GM19397 (cell line): ENCODE data around the gene MAP2K5.

ENCODE experiments used
- ATAC-seq: cut with Tn5 transposase; IDR thresholded peaks from one replicate; pipeline ENCODE4 v1.9.1; 2021; ENCODE audit warnings: mild to moderate bottlenecking, moderate library complexity; ENCODE audit not compliant: unreplicated experiment

Gene MAP2K5

GRCh38 chr15:67521029-67521782, 21.3 kb upstream of the MAP2K5 start, which contains the start of gene C15orf61:
TSS of gene C15orf61 (plus strand) at chr15:67521131. CDS start at chr15:67521249, 118 bp downstream.
- peak; percentile 74 for ATAC-seq

DNA sequence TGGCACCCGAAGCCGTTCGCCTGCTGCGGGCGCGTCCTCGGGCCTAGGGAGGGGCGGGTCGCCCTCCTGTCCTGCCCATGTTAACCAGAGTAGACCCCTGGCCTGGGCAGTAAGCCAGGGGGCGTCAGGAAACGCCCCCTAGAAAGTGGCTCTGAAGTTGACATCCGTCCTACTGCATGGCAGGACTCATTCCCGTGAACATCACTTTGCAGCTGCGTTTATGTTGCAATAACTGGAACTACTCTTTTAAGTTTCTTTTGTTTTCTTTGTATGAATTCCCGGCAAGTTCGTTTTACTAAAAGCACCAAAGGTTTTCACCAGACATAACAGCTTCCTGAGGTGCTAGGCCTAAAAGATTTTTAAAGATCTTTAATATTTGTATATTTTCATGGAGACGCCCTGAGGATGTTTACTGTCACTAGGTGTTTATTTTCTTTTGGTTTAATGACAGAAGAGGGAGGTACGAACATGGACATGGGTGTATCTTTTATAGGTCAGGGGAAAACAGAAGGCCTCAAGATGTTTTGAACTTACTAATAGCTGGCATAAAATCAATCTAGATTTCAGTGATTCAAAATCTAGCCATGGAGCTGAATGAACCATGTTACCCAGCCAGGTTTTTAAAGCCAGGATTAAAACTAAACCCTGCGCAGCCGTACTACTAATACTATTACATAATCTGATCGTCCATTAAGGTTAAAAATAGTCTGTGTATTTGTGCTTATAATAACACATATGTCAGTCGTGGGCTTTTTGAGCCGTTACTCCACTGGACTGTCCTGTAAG, 20.5 kb upstream of the MAP2K5 start:
- ATAC-seq = no peak

DNA sequence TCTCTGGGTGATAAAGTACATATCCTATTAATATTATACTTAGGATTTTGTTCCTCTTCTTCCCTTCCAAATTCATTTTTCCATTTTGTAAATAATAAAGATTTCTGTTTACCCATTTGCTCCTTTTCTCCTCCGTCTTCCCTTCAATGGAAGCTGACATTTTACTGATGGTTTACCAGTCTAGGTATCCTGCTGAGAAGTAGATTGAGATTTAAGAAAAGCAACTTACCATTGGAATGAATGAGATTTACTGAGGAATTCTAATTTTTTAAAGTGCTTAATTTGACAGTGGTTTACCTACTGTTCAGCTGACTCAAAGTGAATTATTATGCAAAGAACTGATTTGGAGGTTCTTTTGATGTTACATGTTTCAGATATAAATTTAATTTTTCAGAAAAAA, 19.2 kb upstream of the MAP2K5 start:
- ATAC-seq = no peak

GRCh38 chr15:67524235-67524634, 18.3 kb upstream of the MAP2K5 start:
- no peak for ATAC-seq

GRCh38 chr15:67528513-67528912, 14.0 kb upstream of the MAP2K5 start:
- no peak for ATAC-seq

DNA sequence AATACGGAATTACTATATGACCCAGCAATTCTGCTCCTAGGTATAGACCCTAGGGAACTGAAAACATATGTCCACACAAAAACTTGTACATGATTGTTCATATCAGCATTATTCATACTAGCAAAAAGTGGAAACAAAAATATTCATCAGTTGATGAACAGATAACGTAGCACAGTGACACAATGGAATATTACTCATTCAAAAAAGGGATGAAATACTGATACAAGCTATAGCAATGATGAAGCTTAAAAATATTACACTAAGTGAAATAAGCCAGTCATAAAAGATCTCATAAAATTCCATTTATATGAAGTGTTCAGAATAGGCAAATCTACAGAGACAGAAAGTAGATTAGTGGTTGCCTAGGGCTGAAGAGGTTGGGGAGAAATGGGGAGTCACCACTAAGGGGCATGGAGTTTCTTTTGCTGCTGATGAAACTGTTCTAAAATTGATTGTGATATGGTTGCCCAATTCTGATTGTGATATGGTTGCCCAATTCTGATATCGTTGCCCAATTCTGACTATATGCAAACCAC, 11.1 kb upstream of the MAP2K5 start:
- no peak for ATAC-seq

- no peak for ATAC-seq
Observed at GRCh38 chr15:67533873-67534272, 8.6 kb upstream of the MAP2K5 start.

DNA sequence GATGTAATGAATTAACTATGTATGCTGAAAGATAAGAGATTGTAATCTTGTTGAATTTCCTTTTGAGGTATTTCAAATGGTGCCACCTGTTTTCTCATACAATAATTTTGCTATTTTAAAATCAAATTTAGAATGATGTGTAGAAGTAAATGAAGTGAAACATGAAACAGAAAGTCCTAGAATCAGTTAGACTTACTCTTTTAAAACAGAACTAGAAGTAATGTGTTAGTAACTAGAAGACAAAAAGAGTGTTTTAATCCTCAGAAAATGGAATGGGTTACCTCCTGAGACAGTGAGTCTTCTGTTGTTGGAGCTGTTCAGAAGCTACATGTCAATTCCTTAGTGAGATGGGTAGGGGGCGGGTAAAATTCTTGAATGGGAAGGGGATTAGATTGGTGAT, 8.1 kb upstream of the MAP2K5 start:
- ATAC-seq = no peak

- no peak for ATAC-seq
Observed at GRCh38 chr15:67537771-67538170, 4.7 kb upstream of the MAP2K5 start.

DNA sequence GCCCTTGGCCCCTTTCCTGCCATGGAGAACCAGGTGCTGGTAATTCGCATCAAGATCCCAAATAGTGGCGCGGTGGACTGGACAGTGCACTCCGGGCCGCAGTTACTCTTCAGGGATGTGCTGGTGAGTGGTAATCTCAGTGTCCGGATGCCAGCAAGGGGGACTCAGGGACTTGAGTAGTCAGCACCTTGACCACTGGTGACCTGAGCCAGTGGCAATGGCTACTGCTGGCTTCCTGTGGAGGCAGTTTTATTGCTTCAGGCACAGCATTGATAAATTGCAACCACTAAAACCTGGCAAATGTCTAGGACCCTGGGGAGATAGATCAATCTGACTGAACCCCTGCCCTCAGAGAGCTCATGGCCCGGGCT, 830 bp downstream of the MAP2K5 start:
- no peak for ATAC-seq

GRCh38 chr15:67544475-67544874, 2.0 kb downstream of the MAP2K5 start:
- ATAC-seq = no peak

DNA sequence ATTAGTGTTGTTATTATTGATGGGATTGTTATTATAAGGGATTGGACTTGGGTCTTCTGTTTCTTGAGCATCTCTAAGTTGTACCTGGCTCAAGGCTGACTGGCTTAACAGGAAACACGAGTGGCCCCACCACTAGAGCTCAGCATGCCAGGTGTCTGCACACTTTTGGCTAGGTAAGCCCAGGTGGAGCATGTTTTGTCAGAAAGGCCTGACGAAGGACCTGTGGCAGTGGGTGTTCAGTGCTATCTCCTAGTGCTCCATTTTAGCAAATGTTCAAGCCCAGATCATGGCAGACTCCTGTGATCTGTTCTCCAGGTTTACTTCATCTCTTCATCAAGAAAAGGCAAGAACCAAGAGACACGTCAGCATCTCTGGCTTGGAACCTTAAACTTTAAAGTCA, 3.4 kb downstream of the MAP2K5 start:
- ATAC-seq = no peak

DNA sequence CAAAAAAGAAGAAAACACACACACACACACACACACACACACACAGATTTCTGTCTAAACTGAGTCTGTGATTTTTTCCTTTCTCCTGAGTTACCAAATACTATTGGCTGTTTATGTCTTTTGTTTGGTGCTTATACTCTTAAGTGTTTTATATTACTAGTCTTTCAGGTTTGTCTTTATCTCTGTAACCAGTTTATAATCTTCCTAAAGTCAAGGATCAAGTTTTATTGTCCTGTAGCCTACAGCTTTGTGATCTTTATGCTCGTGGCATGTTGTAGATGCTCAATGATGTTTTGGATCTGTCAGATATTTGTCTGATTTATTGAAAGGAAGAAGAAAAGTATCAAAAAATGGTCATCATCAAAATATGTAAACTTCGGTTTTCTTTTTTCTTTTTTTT, 4.6 kb downstream of the MAP2K5 start:
- ATAC-seq = no peak

- no peak for ATAC-seq
Observed at GRCh38 chr15:67547836-67548235, 5.3 kb downstream of the MAP2K5 start.

- no peak for ATAC-seq
Observed at GRCh38 chr15:67548236-67548852, 5.8 kb downstream of the MAP2K5 start.

- no peak for ATAC-seq
Observed at GRCh38 chr15:67548862-67549651, 6.6 kb downstream of the MAP2K5 start.

- no peak for ATAC-seq
Observed at GRCh38 chr15:67549736-67550135, 7.2 kb downstream of the MAP2K5 start.

GRCh38 chr15:67550522-67550921, 8.0 kb downstream of the MAP2K5 start:
- ATAC-seq = no peak

GRCh38 chr15:67551207-67551743, 8.8 kb downstream of the MAP2K5 start:
- no peak for ATAC-seq

DNA sequence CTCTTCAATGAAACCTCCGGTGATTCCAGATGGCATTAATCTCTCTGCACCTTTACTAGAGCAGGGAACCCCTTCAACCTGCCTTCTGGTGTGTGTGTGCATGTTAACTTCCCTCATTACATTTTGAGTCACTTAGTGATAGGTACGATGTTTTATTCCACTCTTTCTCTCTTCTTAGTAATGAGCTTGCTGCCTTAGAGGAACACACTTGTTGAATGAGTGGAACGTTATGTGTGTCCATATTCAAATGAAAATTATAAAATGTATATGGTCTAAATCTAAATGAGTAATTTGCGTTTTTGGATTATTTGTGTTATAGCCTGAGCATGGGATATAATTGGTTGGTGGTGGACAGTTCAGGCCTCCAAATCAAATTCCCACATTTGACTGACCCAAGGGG, 12.1 kb downstream of the MAP2K5 start:
- no peak for ATAC-seq
